ENCODE data around the gene IGFBP3.

Gene IGFBP3

DNA sequence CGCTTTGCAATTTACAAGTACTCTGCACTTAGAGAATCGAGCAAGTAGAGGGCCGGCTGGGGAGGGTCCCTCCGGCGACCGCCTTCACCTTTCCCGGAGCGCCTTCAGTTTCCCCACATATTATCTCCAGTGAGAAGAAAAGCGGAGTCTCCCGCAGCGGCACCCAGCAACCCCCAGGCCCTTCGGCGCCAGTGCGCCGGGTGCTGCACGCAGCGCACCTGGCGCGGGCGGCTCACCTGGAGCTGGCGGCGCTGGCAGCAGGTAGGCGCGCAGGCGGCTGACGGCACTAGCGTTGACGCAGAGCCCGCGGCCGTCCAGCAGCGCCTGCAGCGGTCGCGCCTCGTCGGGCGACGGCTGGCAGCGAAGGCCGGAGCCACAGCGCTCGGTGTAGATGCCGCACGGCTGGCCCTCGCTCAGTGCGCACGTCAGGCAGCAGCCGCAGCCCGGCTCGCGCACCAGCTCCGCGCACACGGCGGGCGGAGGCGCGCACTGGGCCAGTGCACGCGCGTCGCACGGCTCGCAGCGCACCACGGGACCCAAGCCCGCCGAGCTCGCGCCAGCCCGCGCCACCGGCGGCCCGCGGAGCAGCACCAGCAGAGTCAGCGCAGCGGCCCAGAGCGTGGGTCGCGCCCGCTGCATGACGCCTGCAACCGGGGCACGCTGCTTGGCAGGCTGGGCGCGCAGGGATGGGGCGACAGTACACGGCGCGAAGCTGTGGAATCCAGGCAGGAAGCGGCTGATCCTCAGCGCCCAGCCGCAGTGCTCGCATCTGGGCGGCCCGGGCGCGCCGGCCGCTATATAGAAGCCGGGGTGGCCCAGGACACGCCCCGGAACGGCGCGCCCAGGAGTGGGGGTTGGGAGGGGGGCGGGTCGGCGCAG is at the start of gene IGFBP3:
Gene IGFBP3, minus strand, starts transcription at position 771 of the 879 bp plus-strand sequence. Its CDS starts 132 bp downstream, at position 639.
- H3K27ac ChIP-seq: peak within 1 kb of the TSS; percentile 8 to 53
- H3K4me3 ChIP-seq: peak within 1 kb of the TSS; percentile 79
- TF ChIP-seq, protein P1, sequence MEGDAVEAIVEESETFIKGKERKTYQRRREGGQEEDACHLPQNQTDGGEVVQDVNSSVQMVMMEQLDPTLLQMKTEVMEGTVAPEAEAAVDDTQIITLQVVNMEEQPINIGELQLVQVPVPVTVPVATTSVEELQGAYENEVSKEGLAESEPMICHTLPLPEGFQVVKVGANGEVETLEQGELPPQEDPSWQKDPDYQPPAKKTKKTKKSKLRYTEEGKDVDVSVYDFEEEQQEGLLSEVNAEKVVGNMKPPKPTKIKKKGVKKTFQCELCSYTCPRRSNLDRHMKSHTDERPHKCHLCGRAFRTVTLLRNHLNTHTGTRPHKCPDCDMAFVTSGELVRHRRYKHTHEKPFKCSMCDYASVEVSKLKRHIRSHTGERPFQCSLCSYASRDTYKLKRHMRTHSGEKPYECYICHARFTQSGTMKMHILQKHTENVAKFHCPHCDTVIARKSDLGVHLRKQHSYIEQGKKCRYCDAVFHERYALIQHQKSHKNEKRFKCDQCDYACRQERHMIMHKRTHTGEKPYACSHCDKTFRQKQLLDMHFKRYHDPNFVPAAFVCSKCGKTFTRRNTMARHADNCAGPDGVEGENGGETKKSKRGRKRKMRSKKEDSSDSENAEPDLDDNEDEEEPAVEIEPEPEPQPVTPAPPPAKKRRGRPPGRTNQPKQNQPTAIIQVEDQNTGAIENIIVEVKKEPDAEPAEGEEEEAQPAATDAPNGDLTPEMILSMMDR (IDR thresholded peaks at IDR 0.05): no peak
- no peak for DNase-seq (ENCODE audit: low spot score)

GRCh38 chr7:45970454-45970853 is 49.4 kb upstream of the IGFBP3 start:
- TF ChIP-seq, protein P1 (IDR thresholded peaks at IDR 0.05): no peak
- DNase-seq (ENCODE audit: low spot score): no peak
- H3K4me3 ChIP-seq: no peak overlapping the region
- H3K27ac ChIP-seq: peak overlapping the region; percentile 19 to 61

- DNase-seq (ENCODE audit: low spot score): peak; percentile 58
- TF ChIP-seq, protein P1 (IDR thresholded peaks at IDR 0.05): no peak
- peak overlapping the region; percentile 19 to 61 for H3K27ac ChIP-seq
- no peak overlapping the region for H3K4me3 ChIP-seq
Observed at GRCh38 chr7:45969940-45970339, 48.9 kb upstream of the IGFBP3 start.

- TF ChIP-seq, protein P1 (IDR thresholded peaks at IDR 0.05): no peak
- no peak for DNase-seq (ENCODE audit: low spot score)
- no peak overlapping the region for H3K27ac ChIP-seq
- H3K4me3 ChIP-seq: no peak overlapping the region
Observed at GRCh38 chr7:45968856-45969541, 47.9 kb upstream of the IGFBP3 start.

DNA sequence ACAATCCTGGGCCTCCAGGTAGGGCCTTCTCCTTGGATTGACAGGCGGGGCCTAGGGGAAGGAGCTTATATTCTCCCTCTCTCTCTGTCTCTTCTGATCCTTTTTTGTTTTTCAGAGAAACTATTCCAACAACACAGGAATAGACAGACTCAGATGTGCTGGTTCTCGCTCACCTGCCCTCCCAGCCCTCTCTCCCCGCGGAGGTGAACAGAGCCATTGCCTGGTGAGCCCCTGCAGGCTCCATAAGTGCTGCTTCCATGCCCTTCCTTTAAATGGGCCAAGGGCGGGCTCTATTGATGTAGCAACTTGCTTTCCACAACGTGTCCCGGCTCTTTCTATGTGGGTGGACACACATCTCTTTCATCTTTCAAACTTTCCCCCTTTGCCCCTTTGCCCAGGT is 47.2 kb upstream of the IGFBP3 start:
- no peak for DNase-seq (ENCODE audit: low spot score)
- TF ChIP-seq, protein P1 (IDR thresholded peaks at IDR 0.05): no peak
- Histone ChIP-seq H3K4me3 (no peak overlapping the region), H3K27ac (no peak overlapping the region)

GRCh38 chr7:45967591-45968157 is 46.6 kb upstream of the IGFBP3 start:
- DNase-seq (ENCODE audit: low spot score): no peak
- H3K4me3 ChIP-seq: no peak overlapping the region
- TF ChIP-seq, protein P1 (IDR thresholded peaks at IDR 0.05): no peak
- H3K27ac ChIP-seq: no peak overlapping the region
